NCI-H2196 treated with DMSO at 0.1 percent for 48 hours (cell line): Measurements from ENCODE around the gene SRMS.
A peak's percentile ranks its signal among the peaks of the same experiment; 100 is the strongest.
"Not testable (repeated sequence)": the region's sequence is repeated elsewhere in the genome, so short reads cannot be mapped to it uniquely, and the experiment has no call there.

Experiments used
- DNase-seq: peaks from one replicate; lab custom pipeline; 2025; ENCODE audit not compliant: unreplicated experiment; lab: John Stamatoyannopoulos, UW

Gene SRMS

DNA sequence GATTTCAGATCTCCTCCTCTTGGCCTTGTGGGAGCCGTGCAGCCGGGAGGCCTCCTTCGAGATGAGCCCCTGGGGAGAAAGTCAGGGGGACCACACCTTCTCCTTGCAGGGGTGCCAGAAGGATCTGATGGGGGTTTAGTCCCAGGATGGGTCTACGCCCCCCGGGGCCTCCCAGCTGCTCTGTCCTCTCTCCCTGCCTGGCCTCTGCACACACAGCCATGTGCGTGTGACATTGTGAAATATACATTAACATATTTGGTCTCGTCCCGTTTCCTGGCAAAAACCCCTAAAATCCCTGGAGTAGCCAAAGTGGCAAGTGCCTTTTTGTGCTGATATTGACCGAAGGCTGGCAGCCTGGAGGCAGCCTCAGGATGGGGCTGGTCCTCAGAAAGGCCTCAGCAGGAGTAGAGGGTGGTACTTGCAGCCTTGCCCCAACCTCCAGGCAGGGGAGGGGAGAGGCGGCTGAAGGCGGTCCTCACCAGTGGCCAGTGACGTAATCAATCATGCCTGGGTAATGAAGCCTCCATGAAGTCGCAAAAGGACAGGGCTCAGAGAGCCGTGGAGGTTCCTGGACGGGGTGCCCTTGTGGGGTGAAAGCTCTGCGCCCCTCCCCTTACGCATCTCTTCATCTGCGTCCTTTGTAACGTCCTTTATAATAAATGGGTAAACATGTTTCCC is 31.6 kb upstream of the SRMS start:
- DNase-seq: no peak

DNA sequence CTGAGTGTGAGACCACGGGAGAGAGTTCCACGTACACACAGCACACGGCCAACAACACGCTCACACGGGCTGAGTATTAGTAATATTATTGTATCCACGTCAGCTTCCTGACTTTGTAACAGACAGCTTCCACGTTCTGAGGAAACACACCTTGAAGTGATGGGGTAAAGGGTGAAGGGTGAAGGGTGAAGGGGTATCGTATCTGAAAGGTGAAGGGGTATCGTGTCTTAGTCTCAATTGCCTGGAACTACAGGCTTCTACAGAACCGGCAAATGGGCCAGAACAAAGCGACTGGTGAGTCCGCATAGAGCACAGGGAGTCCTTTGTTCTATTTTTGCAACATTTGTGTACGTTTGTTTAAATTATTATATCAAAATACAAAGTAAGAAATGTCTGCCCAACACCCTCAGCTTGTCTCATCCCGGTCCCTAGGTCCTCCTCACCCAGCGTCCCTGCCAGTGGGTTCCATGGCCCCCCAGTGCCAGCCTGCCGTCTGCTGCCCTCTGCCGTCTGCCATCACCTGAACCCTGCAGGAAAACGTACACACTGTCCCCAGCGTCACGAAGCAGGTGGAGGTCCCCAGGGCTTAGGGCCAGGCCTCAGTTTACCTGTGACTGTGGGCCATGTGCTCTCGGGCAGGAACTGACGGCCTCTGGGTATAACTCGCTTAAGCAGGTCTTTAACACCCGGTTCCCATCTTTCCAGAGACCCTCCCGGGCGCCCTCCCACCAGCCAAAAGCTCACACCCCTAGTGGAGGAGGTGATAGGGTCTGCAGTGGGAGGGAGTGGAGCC is 30.9 kb upstream of the SRMS start:
- no peak for DNase-seq

DNA sequence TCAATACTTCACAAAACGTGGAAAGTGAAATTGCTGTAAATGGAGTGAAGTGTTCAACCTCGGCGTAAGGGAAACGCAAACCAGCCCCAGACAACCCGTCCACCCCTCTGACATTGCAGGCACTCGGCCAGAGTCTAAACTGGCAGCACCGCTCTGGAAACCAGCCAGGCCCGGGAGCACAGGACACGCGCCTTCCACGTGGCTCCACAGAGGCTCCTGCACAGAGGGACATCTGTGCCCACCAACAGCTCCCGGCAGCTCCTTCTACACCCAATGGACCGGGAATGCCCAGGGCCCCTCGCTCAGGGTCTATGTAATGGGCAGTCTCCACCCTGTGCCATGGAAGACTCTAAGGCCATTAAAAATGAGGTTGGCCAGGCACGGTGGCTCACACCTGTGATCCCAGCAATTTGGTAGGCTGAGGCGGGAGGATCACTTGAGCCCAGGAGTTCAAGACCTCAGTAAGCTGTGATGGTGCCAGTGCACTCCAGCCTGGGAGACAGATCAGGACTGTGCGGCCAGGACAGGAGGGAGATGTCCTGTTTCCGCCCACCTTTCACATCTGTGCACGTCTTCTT is 29.9 kb upstream of the SRMS start:
- no peak for DNase-seq

DNA sequence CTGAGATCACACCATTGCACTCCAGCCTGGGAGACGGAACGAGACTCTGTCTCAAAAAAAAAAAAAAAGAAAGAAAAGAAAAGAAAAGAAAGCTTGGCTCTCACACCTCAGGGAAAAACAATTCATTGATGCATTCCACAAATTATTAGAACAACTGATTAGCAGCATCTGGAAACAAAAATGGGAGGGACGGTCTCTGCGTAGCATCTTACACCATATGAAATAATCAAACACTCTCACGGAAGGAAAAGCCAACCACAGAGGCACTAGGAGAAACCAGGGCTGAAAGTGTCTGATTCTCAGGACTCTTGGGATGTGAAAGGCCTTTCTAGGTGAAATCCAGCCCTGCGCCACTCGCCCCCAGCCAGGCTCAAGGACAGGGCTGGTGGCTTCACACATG is 28.8 kb upstream of the SRMS start:
- DNase-seq: no peak

DNA sequence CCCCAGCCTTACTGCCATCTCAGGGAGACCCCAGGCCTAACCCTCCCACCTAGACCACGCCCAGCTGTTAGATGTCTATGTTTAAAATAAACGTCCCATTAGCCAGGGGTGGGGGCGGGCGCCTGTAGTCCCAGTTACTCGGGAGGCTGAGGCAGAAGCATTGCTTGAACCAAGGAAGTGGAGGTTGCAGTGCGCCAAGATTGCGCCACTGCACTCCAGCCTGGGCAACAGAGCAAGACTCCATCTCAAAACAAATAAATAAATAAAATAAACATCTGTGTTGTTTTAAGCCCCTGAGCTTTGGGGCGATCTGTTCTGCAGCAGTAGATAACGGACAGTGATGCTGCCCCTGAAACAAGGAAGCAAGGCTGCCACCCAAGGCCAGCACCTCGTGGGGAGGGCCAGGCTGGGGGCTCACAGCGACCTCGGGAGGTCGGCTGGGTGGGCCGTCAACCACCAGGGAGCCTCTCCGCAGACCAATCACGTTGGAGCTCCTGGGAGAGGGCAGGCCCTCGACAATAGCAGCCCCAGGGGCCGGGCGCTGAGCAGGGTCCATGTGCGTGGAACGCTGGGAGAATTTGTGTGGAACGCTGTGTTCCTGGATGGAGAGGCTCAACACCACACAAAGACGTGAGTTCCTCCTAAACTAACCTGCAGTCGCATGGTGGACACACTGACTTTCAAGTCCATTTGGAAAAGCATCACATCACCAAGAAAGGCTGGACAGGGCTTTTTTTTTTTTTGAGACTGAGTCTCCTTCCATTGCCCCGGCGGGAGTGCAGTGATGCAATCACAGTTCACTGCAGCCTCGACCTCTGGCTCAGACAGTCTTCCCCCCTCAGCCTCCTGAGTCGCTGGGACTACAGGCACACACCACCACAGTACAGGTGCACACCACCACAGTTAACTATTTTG is 27.5 kb upstream of the SRMS start:
- no peak for DNase-seq

DNA sequence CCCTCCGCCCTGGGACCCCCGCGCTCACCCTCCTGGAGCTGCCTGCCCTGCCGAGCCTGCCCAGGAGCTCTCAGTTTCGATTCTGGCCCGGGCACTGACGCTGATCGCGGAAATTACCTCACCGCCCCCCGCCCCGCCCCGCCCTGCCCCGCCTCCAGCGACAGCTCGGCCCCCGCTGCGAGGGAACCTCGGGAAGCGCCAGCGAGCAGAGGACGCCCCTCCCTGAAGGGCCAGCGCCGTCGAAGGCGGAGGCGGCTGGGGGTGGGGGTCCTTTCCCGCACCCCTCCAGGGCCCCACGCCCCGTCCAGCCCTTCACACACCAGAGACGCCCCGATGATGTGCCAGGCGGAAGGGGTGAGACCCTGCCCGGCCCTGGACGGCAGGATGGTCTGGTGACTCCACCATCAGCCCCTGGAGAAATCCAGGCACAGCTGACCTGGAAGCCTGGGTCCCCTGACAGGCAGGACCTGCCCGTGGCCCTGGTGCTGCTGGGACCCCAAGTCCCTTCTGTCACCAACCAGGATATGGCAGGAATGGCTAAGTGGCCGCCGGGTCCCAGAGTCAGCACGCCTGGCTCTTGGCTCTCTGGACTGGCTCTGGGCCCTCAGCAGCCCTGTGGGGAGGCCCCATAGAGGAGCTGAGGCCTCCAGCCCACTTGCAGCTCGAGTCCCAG is 26.7 kb upstream of the SRMS start, which contains the start of gene HELZ2:
TSS of gene HELZ2 (minus strand) at position 84 of the 673 bp plus-strand sequence. CDS start 1,854 bp downstream, outside the sequence.
- peak; percentile 44 for DNase-seq

DNA sequence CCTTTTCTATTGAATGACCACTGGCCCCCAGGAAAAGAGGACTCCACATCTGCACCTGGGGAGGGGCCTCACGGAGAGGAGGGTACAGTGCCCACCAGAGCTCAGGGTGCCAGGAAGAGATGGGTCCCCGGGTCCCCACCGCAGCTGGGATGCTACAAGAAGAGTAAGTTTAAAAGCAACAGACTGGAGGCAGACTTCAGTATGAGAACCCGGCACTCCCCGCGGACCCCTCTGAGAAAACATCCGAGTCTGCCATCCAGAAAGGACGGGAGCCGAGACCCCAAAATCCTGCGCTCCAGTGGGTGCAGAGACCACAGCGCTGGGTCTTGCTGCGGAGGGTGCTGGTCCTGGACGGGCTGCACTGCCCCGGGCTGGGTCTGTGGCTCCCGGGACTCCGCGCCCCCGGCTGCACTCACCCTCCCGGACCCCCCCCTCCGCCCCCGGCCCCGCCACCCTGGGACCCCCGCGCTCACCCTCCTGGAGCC is 26.1 kb upstream of the SRMS start:
- no peak for DNase-seq

DNA sequence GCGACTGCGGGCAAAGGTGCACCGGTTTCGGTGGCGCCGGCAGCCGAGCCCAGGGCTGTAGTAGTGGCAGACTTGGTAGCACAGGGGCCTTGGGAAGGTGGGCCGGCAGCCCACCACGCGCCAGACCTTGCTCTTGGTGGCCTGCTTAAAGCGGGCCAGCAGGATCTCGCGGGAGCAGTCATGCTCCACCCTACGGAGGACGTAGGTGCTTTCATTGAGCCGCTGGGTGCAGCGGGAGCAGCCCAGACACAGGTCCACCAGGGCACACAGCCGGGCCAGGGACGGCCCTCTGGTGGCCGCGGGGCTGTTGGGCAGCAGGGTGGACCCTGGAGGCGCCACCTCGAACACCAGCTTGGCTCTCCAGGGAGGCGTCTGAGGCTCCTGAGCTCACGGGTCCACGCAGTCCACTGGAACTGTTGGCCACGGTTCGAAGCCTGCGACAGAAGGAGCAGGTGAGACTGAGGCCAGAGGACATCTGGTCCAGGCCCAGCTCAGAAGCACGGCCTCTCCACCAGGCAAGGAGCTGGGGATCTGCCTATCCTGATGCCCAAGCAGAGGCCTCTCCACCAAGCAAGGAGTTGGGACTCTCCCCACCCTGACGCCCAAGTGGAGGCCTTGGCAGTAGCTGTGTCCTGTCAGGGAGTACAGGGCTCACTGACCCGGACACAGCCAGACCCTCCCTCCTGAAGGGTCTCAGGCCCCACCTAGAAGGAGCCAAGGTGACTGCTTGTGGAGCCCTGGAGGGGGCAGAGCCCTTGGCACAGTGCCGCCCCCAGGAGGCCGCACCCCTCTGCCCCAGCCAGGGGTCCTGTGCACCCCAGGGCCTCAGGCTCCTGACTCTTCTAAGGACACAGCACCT is 25.5 kb upstream of the SRMS start:
- DNase-seq: no peak

DNA sequence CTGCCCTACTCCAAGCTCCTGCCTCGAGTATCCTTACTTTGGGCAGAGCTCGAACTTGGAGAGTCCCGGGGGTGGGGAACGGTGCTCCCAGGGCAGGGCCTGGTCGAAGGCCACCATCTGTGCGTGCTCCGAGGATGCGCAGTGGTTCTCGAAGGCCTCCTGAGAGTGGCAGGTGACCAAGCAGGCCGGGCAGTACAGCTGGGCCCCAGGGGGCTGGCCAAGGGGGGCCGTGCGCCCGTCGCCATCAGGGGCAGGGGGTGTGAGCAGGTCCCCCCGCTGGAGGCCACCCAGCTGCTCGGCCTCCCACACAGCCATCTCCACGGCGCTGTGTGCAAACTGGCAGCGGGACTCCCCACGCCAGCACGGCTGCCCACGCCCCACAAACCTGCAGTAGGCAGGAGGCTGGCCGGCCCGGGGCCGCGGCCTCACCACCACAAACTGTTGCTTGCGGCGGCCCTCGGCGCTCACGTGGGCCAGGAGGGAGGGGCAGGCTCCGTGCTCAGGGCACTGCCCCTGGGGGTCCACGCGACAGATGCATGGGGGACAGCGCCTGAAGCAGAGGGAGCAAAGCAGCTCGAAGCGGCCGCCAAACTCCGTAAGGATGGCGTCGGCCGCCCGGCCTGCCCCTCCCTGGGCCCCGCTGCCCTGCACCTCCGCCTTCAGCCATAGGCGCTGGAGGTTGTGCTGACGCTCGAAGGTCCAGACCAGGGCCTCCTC is 24.7 kb upstream of the SRMS start:
- DNase-seq: no peak

DNA sequence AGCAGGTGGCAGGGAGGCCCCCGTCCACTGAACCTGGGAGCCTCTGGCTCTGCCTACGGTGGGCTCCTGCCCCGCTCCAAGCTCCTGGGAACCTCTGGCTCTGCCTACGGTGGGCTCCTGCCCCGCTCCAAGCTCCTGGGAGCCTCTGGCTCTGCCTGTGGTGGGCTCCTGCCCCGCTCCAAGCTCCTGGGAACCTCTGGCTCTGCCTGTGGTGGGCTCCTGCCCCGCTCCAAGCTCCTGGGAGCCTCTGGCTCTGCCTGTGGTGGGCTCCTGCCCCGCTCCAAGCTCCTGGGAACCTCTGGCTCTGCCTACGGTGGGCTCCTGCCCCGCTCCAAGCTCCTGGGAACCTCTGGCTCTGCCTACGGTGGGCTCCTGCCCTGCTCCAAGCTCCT is 23.5 kb upstream of the SRMS start:
- not testable (repeated sequence) for DNase-seq

DNA sequence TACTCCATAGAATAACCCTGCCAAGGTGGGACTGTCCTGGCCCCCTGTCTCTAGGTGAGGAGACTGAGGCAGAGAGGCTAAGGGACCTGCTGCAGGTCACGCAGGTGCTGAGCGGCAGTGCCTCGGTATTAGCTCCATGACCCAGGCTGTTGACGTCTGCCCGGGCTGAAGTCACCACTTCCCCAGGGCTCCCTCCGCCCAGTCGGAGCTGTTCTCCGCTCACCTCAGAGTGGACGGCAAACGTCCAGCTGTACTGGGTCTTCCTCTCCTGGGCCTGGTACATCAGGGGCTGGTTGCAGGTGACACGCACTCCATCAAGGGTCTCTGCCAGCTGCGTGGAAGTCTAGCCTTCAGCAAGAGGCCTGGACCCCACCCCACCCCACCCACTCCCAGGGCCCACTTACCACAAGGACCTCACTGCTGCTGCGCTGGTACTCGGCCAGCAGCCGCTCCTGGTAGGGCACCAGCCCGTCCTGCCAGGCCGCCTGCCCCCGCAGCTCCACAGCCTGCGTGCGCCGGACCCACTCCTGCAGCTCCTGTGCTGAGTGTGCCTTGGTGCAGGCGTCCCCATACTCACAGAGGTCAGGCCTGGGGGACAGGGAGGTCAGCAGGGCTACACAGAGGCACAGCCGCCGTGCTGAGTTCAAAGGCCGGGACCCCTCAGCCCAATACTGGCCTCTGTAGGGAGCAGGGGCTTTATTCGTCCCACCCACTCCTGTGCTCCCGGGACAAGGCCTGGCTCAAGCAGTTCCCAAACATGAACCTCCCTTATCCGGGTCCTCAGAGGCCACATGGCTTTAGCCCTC is 22.9 kb upstream of the SRMS start:
- no peak for DNase-seq

DNA sequence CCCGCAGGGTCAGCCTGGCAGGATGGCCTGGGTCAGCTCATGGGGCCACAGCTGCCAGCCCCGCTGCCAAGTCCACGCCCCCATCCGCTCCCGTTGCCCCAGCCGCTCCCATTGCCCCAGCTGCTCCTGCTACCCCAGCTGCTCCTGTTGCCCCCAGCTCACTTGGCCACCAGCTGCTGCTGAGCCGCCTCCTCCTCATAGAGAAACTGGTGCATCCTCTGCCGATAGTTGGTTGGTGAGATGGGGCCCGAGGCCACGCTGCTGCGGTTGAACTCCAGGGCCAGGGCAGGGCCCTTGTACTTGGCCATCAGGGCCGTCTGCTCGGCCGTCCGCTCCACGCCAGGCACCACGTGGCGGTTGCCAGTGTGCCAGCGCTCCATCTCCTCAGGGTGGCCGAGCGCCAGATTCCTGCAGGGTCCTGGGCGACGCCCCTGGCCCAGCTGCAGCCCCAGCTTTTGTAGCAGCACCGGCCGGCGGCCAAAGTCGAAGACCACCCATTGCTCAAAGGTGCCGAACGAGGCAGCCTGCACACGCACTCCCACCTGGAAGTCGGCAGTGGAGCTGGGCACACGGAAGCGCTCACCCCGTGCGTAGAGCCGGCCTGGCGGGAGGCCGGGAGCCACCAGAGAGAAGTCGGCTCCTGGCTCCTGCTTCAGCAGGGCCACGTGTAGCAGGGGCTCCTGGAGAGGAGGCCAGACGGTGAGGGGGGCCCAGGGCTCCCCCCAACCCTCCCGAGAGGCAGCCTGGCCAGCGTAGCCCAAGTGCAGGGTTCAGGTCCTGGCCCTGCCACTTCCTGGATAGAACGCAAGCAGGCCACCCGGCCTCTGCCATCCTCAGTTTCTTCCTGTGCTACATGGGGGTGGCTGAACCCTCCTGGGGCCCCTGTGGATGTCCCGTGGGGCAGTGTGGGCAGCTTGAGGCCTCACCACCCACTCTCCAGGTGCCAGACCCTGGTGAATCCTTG is 21.7 kb upstream of the SRMS start:
- no peak for DNase-seq

DNA sequence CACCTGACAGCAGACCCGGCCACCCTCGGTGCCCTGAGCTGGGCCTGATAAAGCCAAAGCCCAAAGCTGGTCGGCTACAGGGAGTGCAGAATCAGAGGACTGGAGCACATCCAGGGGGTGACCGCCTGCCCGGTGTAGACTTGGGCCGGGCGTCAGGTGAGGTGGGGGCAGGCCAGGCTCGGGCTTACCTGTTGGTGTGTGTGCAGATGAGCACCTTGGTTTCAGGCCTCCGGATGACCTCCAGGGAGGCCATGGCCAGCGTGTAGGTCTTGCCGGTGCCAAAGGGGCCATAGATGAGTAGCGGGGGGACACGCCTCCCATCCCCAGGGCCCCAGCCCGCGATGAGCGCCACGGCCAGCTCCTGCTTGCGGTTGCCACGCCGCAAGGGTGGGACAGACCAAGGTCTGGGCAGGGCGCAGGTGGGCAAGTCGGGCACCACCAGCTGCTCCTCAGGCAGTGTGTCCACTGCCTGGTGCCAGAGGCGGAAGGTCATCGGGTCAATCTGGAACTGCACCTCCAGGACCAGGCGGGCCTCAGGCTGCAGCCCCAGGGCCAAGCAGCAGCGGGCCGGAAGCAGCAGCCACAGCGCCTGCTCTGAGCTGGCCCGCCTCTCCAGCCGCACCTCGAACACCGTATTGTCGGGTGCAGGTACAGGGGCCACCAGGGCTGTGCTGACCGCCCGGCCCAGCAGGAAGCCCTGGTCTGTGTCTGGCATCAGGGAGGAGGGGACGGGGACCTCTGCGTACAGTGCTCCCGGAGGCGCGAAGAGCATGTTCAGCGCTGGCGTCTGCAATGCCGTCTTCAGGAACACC is 20.8 kb upstream of the SRMS start:
- DNase-seq: no peak

DNA sequence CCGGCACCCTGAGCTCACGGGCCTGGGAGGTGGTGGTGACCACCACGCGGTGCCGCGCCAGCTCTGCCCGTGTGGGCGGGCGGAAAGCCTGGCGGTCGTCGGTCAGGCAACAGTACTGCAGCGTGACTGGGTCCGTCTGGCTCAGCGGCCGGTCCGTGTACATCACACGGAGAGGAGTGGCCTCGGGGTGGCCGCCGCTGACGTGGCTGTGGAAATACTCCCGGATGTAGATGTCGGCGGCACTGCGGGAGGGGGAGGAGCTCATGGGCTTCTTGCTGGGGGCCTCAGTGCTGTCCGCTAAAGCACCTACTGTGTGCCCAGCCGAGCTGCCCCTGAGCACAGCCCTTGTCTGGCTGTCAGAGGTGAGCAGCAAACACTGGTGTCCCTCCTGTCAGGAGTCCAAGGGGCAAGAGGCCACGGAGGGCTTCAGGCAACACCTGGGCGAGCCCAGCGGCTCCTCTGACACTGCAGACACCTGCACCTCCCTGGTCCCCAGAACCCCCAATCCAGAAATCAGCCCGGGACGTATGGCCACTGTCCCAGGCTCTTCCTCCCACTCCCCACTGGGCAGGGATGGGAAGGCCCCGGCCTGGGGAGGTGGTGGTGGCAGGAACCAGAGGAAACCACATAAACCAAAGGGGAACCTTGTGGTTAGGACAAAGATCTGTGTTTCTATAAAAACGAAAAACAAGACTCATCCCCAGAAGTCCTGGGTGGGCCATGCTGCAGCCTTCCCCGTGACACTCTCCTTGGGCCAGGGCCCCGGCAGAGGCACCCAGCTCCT is 20.0 kb upstream of the SRMS start:
- DNase-seq: no peak

DNA sequence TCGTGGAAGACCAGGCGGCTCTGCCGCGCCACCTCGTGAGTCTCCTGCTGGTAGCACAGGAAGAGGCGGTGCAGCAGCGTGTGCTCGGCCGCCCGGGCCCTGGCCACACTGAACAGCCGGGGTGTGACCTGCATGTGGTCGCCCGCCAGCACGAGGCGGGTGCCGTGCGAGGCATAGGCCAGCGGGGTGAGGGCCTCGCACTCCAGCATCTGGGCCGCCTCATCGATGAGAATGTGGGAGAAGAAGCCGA is 19.5 kb upstream of the SRMS start:
- DNase-seq: no peak
